ENCODE results near the gene POLR3B.

Gene POLR3B

GRCh38 chr12:106423291-106423690 is 65.7 kb downstream of the POLR3B start:
- TF ChIP-seq, protein P1, sequence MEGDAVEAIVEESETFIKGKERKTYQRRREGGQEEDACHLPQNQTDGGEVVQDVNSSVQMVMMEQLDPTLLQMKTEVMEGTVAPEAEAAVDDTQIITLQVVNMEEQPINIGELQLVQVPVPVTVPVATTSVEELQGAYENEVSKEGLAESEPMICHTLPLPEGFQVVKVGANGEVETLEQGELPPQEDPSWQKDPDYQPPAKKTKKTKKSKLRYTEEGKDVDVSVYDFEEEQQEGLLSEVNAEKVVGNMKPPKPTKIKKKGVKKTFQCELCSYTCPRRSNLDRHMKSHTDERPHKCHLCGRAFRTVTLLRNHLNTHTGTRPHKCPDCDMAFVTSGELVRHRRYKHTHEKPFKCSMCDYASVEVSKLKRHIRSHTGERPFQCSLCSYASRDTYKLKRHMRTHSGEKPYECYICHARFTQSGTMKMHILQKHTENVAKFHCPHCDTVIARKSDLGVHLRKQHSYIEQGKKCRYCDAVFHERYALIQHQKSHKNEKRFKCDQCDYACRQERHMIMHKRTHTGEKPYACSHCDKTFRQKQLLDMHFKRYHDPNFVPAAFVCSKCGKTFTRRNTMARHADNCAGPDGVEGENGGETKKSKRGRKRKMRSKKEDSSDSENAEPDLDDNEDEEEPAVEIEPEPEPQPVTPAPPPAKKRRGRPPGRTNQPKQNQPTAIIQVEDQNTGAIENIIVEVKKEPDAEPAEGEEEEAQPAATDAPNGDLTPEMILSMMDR (IDR thresholded peaks at IDR 0.05; ENCODE audit: low read depth, low read length, missing control alignments), result no peak

DNA sequence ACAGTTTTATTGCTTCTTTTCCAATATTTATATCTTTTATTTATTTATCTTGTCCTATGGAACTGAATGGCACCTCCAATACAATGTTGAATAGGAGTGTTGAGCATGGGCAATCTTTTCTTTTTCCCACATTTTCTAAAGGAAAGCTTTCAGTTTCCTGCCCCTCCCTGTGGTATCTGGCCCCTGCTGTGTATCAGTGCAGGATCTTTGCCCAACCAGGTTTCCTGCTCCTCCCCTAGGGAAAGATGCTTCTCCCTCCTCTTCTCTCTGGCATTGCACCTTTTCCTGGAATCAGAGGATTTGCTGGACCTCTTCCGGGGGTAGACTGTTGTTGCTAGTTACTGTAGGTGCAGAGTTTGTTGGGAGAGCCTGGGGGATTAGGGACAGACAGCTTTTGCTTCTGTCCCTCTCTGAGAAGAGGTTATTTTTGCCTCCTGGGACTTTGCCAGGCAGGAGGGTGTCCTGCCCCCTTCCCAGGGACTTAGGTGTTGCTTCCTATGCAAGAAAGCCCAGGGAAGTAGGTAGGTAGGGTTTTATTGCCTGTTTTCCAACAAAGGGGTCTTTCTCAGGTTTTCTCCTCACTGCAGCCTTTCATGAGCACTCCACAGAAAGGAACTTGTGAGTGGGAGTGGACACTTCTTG is 67.6 kb downstream of the POLR3B start:
- no peak overlapping the region for H3K4me3 ChIP-seq (replicated peaks; ENCODE audit: low read depth, low read length)
- TF ChIP-seq, protein P1 (IDR thresholded peaks at IDR 0.05; ENCODE audit: low read depth, low read length, missing control alignments), result no peak
- DNase-seq (ENCODE audit: extremely low read depth, low read depth), result no peak

More at GRCh38 chr12:106423291-106423690, 65.7 kb downstream of the POLR3B start:
- no peak for DNase-seq (ENCODE audit: extremely low read depth, low read depth)
- no peak overlapping the region for H3K4me3 ChIP-seq (replicated peaks; ENCODE audit: low read depth, low read length)

- H3K4me3 ChIP-seq (replicated peaks; ENCODE audit: low read depth, low read length), result no peak overlapping the region
- TF ChIP-seq, protein P1 (IDR thresholded peaks at IDR 0.05; ENCODE audit: low read depth, low read length, missing control alignments), result no peak
- no peak for DNase-seq (ENCODE audit: extremely low read depth, low read depth)
These were observed 70.4 kb downstream of the POLR3B start for GRCh38 chr12:106427917-106428316.

GRCh38 chr12:106428384-106428783 is 70.8 kb downstream of the POLR3B start:
- TF ChIP-seq, protein P1 (IDR thresholded peaks at IDR 0.05; ENCODE audit: low read depth, low read length, missing control alignments), result no peak
- DNase-seq (ENCODE audit: extremely low read depth, low read depth), result no peak
- no peak overlapping the region for H3K4me3 ChIP-seq (replicated peaks; ENCODE audit: low read depth, low read length)

GRCh38 chr12:106429043-106429552 is 71.5 kb downstream of the POLR3B start:
- H3K4me3 ChIP-seq (replicated peaks; ENCODE audit: low read depth, low read length), result no peak overlapping the region
- no peak for DNase-seq (ENCODE audit: extremely low read depth, low read depth)
- TF ChIP-seq, protein P1 (IDR thresholded peaks at IDR 0.05; ENCODE audit: low read depth, low read length, missing control alignments), result no peak

- DNase-seq (ENCODE audit: extremely low read depth, low read depth), result no peak
- H3K4me3 ChIP-seq (replicated peaks; ENCODE audit: low read depth, low read length), result no peak overlapping the region
- TF ChIP-seq, protein P1 (IDR thresholded peaks at IDR 0.05; ENCODE audit: low read depth, low read length, missing control alignments), result no peak
These were observed 72.1 kb downstream of the POLR3B start for GRCh38 chr12:106429636-106430035.
